Stimulated activated CD8-positive, alpha-beta memory T cell treated with anti-CD3 and anti-CD28 coated beads, Interleukin-15, amount 100 ng/mL, for 48 hours (primary cell): Measurements from ENCODE around the gene SPPL2C.
A peak's percentile ranks its signal among the peaks of the same experiment; 100 is the strongest.

Source experiments
- DNase-seq, 2 donors: peaks; one replicate each; pipeline ENCODE4 v3.0.0-alpha.2; 2020; ENCODE audit warnings: low read depth in 2 of 2

Gene SPPL2C

DNA sequence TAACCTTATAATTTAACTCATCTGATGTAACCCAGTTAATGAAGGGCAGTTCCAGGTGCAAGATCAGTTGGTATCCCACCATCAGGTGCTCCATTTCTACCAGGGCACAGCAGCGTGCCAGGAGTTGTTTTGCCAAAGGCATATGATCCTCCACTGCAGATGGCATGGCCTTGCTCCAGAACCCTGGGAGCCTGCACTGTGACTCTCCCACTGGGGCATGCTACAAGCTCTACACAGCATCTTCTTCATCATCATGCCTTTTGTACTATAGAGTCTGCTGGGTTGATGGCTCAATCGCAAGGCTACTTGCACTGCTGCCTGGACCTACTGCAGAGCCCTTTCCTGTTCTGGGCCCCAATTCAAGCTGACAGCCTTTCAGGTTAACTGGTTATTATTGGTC lies 38.4 kb downstream of the SPPL2C start:
- DNase-seq = no peak

DNA sequence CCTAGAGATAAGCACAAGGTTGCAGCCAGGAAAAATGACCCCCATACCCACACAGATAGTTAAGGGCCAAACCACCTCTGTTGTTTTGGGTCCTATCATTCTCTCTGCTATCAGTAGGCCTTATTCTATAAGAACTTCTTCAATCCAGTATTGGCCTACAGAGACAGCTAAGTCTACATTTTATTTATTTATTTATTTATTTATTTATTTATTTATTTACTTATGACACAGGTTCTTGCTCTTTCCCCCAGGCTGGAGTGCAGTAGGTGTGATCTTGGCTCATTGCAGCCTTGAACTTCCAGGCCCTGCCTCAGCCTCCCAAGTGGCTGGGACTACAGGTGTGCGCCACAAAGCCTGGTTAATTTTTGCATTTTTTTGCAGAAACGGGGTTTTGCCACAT lies 42.2 kb downstream of the SPPL2C start:
- DNase-seq = no peak

DNA sequence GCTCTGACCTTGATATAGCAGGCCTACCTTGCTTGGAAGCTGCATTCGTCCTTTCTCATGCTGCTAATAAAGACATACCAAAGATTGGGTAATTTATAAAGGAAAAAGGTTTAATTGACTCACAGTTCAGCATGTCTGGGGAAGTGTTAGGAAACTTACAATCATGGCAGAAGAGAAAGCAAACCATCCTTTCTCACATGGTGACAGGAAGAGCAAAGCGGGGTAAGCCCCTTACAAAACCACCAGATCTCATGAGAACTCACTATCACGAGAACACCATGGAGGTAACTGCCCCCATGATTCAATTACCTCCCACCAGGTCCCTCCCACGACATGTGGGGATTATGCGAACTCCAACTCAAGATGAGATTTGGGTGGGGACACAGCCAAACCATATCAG lies 43.7 kb downstream of the SPPL2C start:
- no peak for DNase-seq

DNA sequence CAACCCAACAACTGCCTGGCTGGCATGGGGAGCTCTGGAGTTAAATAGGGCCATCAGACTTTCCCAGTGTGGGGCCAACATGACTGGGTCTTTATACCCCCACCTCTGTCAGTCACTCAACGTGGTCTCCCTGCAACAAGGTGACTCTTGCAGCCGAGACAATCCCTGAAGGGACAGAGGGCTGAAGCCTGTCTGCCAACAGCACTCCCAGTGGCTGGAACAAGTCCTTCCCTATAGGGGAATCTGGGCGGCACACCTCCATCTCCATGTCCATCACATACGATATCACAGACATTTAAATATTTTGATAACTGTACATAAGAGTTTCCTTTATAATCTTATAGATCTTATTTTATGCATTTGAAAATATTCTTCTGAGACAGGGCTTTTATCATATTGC lies 44.9 kb downstream of the SPPL2C start:
- no peak for DNase-seq

DNA sequence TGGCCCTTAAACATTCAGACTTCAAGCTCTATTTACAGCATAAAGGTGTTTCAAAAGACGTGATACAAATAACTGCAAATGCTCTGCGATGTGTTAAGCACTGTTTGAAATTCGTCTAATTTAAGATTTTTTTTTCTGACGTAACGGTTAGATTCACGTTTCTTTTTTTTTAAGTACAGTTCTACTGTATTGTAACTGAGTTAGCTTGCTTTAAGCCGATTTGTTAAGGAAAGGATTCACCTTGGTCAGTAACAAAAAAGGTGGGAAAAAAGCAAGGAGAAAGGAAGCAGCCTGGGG lies 49.0 kb downstream of the SPPL2C start:
- DNase-seq = no peak

DNA sequence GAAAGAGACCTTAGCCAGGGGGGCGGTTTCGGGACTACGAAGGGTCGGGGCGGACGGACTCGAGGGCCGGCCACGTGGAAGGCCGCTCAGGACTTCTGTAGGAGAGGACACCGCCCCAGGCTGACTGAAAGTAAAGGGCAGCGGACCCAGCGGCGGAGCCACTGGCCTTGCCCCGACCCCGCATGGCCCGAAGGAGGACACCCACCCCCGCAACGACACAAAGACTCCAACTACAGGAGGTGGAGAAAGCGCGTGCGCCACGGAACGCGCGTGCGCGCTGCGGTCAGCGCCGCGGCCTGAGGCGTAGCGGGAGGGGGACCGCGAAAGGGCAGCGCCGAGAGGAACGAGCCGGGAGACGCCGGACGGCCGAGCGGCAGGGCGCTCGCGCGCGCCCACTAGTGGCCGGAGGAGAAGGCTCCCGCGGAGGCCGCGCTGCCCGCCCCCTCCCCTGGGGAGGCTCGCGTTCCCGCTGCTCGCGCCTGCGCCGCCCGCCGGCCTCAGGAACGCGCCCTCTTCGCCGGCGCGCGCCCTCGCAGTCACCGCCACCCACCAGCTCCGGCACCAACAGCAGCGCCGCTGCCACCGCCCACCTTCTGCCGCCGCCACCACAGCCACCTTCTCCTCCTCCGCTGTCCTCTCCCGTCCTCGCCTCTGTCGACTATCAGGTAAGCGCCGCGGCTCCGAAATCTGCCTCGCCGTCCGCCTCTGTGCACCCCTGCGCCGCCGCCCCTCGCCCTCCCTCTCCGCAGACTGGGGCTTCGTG lies 49.5 kb downstream of the SPPL2C start, which contains the start of gene MAPT:
Gene MAPT (plus strand): TSS at position 533 of the 763 bp plus-strand sequence. CDS start 67,784 bp downstream, outside the sequence.
- peak; percentile 73 to 77 for DNase-seq

DNA sequence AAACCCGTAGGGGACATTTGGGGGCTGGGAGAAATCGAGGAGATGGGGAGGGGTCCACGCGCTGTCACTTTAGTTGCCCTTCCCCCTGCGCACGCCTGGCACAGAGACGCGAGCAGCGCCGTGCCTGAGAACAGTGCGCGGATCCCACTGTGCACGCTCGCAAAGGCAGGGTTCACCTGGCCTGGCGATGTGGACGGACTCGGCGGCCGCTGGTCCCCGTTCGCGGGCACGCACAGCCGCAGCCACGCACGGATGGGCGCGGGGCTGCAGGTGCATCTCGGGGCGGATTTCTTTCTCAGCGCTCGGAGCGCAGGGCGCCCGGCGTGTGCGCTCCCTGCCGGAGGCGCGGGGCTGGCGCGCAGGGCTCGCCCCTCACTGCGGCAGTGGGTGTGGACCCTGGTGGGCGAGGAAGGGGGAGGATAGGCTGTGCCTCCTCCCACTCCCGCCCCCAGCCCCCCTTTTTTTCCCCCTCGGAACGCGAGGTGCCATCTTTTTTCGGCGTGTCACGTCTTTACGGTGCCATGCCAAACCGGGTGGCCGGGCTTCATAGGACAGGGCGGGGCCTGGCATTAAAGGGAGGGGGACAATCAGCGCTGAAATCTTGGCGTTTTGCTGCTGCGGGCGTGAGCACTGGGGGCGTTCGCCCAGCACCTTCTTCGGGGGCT lies 50.8 kb downstream of the SPPL2C start:
- no peak for DNase-seq

DNA sequence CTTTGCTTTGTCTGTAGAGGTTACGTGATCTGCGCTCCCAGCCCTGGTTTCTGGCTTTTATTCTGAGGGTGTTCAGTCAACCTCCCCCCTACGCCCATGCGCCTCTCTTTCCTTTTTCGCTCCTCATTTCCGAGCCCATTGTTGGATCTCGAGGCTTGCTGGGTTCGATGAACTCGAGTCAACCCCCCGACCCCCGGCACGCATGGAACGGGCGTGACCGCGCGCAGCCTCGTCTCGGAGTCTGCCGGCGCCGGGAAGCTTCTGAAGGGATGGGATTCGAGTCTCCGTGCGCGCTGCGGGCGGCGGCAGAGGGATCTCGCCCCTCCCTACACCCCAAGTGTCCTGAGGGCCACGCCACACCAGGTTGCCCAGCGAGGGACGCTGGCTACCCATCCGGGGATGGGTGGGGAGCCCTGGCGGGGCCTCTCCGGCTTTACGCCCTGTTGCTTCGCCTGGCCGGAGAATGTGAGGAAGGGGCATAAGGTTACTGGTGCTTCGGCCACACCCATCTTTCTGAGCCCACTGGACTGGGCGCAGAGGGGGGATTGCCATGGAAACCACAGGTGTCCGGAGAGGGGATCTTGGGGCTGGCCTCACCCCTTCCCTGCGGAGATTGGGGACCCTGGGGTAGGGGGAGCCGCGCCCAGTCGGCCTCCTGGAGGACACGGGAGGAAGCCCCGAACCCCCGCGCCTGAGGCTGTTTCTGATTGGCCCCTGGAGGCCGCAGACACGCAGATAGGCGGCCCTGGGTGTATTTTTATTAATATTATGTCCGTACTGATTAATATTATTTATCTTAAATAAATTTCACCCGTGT lies 51.5 kb downstream of the SPPL2C start:
- no peak for DNase-seq
